Putamen (tissue), 1 donor: ENCODE results near the gene SELENOK.

Experiments
- DNase-seq: peaks from one replicate; pipeline ENCODE4 v3.0.0-alpha.2; 2016; ENCODE audit warnings: low spot score

SELENOK gene

DNA sequence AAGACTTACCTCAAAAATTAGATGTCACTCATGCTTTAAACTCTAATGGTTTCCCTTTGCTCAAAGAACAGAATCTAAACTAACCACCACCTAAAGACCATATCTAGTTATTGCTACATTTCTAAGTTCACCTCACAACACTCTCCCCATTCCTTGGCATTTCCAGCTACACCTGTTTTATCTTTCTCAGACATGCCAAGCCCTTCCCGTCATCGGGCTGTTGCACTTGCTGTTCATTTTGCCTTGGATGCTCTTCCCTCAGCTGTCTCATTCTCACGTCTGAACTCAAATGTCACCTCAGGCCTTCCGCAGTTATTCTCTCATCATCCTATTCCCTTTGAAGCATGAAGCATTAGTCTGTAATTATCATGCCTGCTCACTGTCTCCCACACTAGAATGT, 8.7 kb downstream of the SELENOK start:
- DNase-seq: no peak

DNA sequence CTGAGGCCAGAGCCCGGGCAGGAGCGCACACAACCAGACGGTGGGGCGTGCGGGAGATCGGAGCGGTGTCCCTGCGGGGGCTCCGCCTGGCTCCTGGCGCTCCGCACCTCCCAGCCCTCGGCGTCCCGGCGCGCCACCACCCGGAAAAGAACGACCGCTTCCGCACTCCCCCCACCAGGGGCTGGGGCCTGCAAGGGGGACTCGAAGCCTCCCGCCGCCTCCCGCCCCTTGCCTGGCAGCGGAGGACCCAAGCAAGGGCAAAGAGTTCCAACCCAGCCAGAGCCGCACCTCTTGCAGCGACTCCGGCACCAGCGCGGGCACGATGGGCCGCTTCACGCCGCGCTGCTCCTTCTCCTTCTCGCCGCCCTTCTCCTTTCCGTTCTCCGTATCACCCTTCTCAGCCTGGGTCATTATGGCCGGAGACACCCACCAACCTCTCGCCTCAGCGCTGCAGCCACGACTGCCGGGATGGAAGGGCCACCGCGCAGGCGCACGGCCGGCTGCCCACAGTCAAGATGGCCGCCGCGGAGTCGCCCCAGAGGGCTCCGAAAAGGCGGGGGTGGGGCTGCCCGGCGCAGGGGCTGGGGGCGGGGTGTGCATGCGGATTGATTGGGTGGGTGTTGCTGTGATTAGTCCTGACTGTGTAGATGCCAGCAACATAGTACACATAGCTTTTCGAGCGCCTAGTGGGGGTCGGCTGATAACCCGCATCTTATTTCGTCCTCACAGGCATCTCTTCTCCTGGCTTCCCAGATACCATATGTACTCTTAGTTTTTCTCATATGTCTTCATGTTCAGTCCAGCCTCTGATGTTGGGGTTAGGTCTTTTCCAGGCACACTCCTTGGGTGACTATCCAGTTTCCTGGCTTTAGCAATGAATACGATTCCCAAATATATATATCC, 9.7 kb downstream of the SELENOK start, which contains the start of gene ACTR8:
ACTR8 (minus strand) TSS at position 462 of the 903 bp plus-strand sequence; CDS start at position 411, 51 bp downstream.
- DNase-seq: peak; percentile 86

GRCh38 chr3:53880396-53881345, 11.0 kb downstream of the SELENOK start:
- DNase-seq: no peak

DNA sequence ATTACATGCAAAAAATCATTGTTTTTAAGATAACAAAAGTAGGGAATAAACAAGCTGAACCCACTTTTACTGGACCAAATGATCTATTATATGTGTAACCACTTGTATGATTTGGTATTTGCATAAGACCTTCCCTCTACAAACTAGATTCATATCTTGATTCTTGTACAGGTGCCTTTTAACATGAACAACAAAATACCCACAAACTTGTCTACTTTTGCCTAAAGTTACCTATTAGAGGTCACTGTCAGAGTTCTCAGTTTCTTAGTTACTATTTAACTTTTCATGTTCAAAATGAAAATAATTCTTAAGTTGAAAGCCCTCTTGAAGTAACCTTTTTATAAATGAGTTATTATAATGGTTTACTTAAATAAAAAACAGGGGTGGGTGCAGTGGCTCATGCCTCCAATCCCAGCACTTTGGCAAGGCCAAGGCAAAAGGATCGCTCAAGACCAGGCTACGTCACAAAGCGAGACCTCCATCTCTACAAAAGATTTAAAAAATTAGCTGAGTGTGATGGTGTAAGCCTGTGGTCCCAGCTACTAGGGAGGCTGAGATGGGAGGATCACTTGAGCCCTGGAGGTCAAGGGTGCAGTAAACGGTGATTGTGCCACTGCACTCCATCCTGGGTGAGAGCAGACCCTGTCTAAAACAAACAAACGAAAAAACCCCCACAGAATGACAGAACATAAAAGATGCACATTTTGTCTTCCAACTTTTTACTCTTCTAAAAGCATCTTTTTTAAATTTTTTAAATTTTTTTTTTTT, 25.7 kb downstream of the SELENOK start:
- no peak for DNase-seq

DNA sequence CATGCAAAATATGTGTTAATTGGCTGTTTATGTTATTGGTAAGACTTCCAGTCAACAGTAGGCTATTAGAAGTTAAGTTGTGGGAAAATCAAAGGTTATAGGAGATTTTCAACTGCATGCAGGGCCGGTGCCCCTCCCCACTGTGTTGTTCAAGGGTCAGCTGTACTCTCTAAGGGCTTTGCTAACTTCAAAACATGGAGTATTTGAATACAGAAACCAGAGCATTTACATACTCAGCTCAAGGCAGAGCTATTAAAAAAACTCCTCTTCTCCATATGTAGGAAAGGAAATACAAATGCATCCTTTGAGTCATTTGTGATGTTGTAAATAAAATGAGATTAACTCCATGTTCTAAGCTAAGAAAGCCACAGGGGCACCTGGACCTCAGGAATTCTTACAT, 28.5 kb downstream of the SELENOK start:
- no peak for DNase-seq

GRCh38 chr3:53862241-53862640, 29.4 kb downstream of the SELENOK start:
- DNase-seq: no peak

DNA sequence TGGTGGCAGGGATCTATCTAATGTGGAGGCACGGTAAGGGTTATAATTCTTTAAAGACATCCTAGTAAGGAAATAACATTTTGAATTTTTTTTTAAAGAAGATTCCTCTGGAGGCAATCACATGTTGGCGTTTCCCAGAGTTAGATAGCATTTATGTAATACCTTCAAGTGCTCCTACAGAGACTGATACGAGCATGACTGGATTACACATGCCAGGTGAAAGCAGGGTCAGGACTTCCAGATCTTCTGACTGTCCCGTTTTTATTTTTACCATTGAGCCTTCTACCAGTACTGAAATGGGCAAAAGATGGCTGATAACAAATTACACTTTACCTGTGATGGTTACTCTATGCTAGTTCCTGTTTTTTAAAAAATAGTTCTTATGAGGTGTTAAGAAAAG, 31.5 kb downstream of the SELENOK start:
- DNase-seq: no peak

GRCh38 chr3:53859178-53859577, 32.5 kb downstream of the SELENOK start:
- DNase-seq: no peak

- DNase-seq: no peak
Observed at GRCh38 chr3:53858096-53858741, 33.4 kb downstream of the SELENOK start.

DNA sequence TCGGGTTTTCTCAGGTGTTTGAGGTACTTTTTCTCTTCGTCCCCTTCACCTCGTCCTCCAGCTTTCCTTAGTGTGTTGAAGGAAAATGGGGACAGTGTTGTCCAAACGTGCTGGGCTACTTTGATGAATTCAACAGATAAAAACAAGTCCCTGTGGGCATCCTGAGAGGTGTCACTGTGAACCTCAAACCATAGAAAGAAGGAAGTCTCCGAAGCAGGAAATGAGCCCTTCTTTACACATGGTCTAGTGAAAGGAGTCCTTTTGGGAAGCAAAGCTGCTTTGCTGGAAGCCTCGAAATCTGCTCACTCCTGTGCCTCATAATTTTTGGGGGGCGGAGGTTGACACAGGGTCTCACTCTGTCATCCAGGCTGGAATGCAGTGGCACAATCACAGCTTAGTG, 34.7 kb downstream of the SELENOK start:
- no peak for DNase-seq

- DNase-seq: no peak
Observed at GRCh38 chr3:53850895-53851294, 40.8 kb downstream of the SELENOK start.

GRCh38 chr3:53849916-53850315, 41.7 kb downstream of the SELENOK start:
- no peak for DNase-seq

GRCh38 chr3:53846851-53847155, 44.9 kb downstream of the SELENOK start:
- no peak for DNase-seq

- peak; percentile 69 for DNase-seq
Observed at GRCh38 chr3:53846134-53846850, 45.4 kb downstream of the SELENOK start, which contains the start of the genes CHDH and IL17RB. Gene CHDH, minus strand, starts transcription at chr3:53846419. Its CDS starts 22,411 bp downstream, at chr3:53824008. Gene IL17RB, plus strand, starts transcription at chr3:53846568. Its CDS starts 21 bp downstream, at chr3:53846589.

- no peak for DNase-seq
Observed at GRCh38 chr3:53845881-53846133, 45.9 kb downstream of the SELENOK start.

DNA sequence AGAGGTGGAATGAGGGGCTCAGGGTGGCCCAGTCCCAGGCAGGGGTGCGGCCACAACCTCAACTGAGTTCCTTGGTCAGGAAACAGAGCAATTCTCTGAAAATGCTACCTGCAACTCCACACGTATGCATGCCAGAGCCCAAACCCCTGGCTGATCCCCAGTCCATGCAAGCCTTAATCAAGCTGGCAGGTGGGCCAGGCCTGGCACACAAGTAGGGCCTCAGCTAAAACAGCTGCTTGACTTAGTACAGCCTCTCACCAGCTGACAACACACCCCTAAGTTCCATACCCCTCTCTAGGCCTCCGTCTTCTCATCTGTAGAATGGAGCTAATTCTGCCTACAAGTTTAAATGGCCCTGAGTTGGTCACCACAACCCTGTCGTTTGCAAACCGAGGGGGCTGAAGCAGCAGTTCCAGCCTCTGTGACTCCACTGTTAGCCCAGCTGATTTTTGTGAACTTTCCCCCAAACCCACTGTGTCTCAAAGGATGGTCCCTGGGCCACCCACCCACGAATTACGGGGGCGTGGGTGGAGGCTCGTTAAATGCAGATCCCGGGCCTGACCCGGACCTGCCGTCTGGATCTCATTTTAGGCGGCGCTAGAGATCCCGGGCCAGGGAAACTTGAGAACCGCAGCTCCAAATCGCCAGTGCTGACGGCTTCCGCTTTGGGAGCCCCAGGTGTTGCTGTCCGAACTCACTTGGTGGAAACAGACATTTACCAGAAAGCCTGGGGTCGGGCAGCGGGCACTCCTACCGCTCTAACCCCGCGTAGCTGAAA, 46.4 kb downstream of the SELENOK start:
- no peak for DNase-seq

GRCh38 chr3:53844262-53845102, 47.2 kb downstream of the SELENOK start:
- no peak for DNase-seq

DNA sequence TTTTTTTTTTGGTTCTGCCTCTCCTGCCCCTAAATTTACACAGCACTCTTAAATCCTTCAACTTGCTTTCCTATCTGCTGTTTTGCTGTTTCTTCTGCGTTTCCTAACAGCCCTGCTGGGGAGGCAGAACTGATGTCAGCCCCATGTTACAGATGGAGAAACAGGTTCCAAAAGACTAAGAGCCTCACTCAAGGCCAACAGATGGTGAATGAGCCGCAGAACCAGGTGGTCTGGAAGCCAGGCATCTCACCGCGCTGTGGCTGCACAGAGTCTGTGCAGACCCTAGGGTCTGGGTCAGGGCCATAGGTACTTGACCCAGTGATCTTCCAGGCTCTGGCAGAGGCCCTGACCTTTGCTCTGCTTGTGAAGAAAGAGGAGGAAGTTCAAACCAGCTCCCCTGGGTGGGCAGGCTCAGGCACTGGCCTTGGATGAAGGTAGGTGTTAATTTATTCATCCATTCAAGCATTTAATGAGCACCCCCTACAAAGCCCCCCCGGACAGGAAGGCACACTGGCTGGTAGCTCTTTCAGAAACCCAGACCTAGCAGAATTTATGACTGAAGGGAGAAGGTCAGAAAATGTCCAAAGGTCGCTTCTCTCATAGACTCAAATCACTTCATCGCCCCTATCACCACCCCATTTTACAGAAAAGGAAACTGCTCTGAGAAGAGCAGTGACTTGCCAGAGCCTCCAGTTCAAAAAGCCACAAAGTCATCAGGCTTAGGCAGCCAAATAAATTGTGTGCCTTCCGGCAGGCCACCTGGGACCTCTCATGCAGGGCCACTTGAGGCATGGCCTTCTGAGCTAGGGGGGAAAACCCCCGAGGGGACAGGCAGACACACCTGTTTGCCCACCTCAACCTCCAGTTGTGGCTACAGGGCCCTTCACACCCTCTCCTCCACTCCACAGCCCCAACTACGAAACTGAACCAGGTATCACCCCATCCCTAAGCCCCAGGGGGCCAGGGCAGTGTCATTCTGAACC, 48.2 kb downstream of the SELENOK start:
- no peak for DNase-seq
